Measurements from ENCODE around the gene STK10. TPM values are rescaled to one million over a fixed set of nuclear protein-coding genes. Genes with fewer than 3 reads are reported as not detected.

STK10 gene
- total RNA-seq, 1 experiment from 2014 or later, result 22.9 TPM

- DNase-seq (ENCODE audit: low read depth, low spot score), result no peak
- RAD21 ChIA-PET (ENCODE audit: low non-redundant PET in 1 of 2, low total read pairs in 2 of 2, uncharacterized antibody in 2 of 2, unreplicated experiment in 2 of 2), result interaction anchor here in 1 of 2 experiments (0.6 to 0.7 kb wide), 2 partner anchors 20 to 76 kb away, joined by 3 read pairs; no protein-coding TSS in a partner anchor
- POLR2A ChIA-PET, result no interaction called here
- Histone ChIP-seq H3K4me3 (replicated peaks in 1 of 2; ENCODE audit: low read depth in 1 of 2, low read length in 2 of 2) (no peak overlapping the region), H3K9me3 (ENCODE audit: control insufficient read depth in 1 of 2, insufficient read depth in 1 of 2, low read depth in 1 of 2, low read length in 2 of 2) (no peaks in the 10 kb centered on the region), H3K4me1 (ENCODE audit: control insufficient read depth in 1 of 2, insufficient read depth in 2 of 2, low read length in 2 of 2) (peaks cover 10 to 19% of the 10 kb centered on the region in 2 experiments), H2AFZ (ENCODE audit: low read depth, low read length, poor library complexity, severe bottlenecking) (no peak overlapping the region), H3K79me2 (ENCODE audit: insufficient read depth, low read length) (peaks cover 19% of the 10 kb centered on the region), H3K9me2 (ENCODE audit: insufficient read depth) (no peaks in the 10 kb centered on the region), H3K9ac (ENCODE audit: low read length) (no peak overlapping the region), H3K27ac (ENCODE audit: low read depth, low read length) (no peak overlapping the region), H3K36me3 (ENCODE audit: control insufficient read depth in 1 of 2, insufficient read depth in 2 of 2, low read length in 2 of 2) (0 out of 4 replicates have a peak, but pooled peaks cover 0 to 6% of the 10 kb centered on the region in 2 experiments), H3K4me2 (ENCODE audit: low read length) (no peak overlapping the region), H4K20me1 (ENCODE audit: insufficient read depth) (no peaks in the 10 kb centered on the region), H3K27me3 (ENCODE audit: insufficient read depth, low read length) (no peaks in the 10 kb centered on the region)
- no peak for TF ChIP-seq ZBTB33 (IDR thresholded peaks at IDR 0.05; ENCODE audit: extremely low read depth, insufficient replicate concordance, low read length)
- TF ChIP-seq SP1 (IDR thresholded peaks at IDR 0.05; ENCODE audit: low read depth), result no peak
- TF ChIP-seq CEBPB (IDR thresholded peaks at IDR 0.05; ENCODE audit: low read depth), result no peak
- TF ChIP-seq EZH2 (IDR thresholded peaks at IDR 0.05), result no peak
- CTCF ChIA-PET, result no interaction called here
- no peak for ATAC-seq
- intact Hi-C loops (cut with micrococcal nuclease), result loop anchor here (10.0 kb wide), 1 partner anchor 273 kb away; the partner anchor contains the start of gene SH3PXD2B
- no TSS peak for BruUV-seq (replicated peaks)
These were observed 5.7 kb downstream of the STK10 start for GRCh38 chr5:172182291-172182690.

- Histone ChIP-seq H3K36me3 (ENCODE audit: control insufficient read depth in 1 of 2, insufficient read depth in 2 of 2, low read length in 2 of 2) (0 out of 4 replicates have a peak, but pooled peaks cover 0 to 6% of the 10 kb centered on the region in 2 experiments), H3K9ac (ENCODE audit: low read length) (no peak overlapping the region), H3K27me3 (ENCODE audit: insufficient read depth, low read length) (no peaks in the 10 kb centered on the region), H3K27ac (ENCODE audit: low read depth, low read length) (no peak overlapping the region), H2AFZ (ENCODE audit: low read depth, low read length, poor library complexity, severe bottlenecking) (no peak overlapping the region), H3K4me3 (replicated peaks in 1 of 2; ENCODE audit: low read depth in 1 of 2, low read length in 2 of 2) (no peak overlapping the region), H3K4me1 (ENCODE audit: control insufficient read depth in 1 of 2, insufficient read depth in 2 of 2, low read length in 2 of 2) (peaks cover 4 to 8% of the 10 kb centered on the region in 2 experiments; a peak in 2 of 4 replicates), H3K9me3 (ENCODE audit: control insufficient read depth in 1 of 2, insufficient read depth in 1 of 2, low read depth in 1 of 2, low read length in 2 of 2) (no peaks in the 10 kb centered on the region), H3K79me2 (ENCODE audit: insufficient read depth, low read length) (peaks cover 10% of the 10 kb centered on the region; the same call in 1 of the 2 replicates), H4K20me1 (ENCODE audit: insufficient read depth) (no peaks in the 10 kb centered on the region), H3K9me2 (ENCODE audit: insufficient read depth) (no peaks in the 10 kb centered on the region), H3K4me2 (ENCODE audit: low read length) (no peak overlapping the region)
- DNase-seq (ENCODE audit: low read depth, low spot score), result no peak
- TF ChIP-seq RAD21 (IDR thresholded peaks at IDR 0.05; ENCODE audit: low read depth) (no peak), EZH2 (IDR thresholded peaks at IDR 0.05) (no peak), ELF1 (IDR thresholded peaks at IDR 0.05; ENCODE audit: borderline replicate concordance, low read depth) (no peak), POLR2AphosphoS5 (IDR thresholded peaks at IDR 0.05; ENCODE audit: low read depth, low read length) (no peak), ATF3 (IDR thresholded peaks at IDR 0.05) (no peak), ZFX (IDR thresholded peaks at IDR 0.05) (no peak), ZBTB33 (IDR thresholded peaks at IDR 0.05; ENCODE audit: extremely low read depth, insufficient replicate concordance, low read length) (no peak), POLR2A (IDR thresholded peaks at IDR 0.05; ENCODE audit: borderline replicate concordance, extremely low read depth, insufficient read depth, insufficient read length) (no peak), TCF7L2 (IDR thresholded peaks at IDR 0.05; ENCODE audit: borderline replicate concordance, extremely low read depth, insufficient read depth, insufficient read length) (no peak)
- ChIA-PET CTCF (no interaction called here), RAD21 (ENCODE audit: low non-redundant PET in 1 of 2, low total read pairs in 2 of 2, uncharacterized antibody in 2 of 2, unreplicated experiment in 2 of 2) (no interaction called here), POLR2A (no interaction called here)
- ATAC-seq, result no peak
- BruUV-seq (replicated peaks), result no TSS peak
- intact Hi-C loops (cut with micrococcal nuclease), result loop anchor here (10.0 kb wide), 1 partner anchor 274 kb away; the partner anchor contains the start of gene SH3PXD2B
These were observed 7.1 kb downstream of the STK10 start for GRCh38 chr5:172180936-172181335.
